SW 1271 (cell line): ENCODE results near the gene MOB1B.
A peak's percentile ranks its signal among the peaks of the same experiment; 100 is the strongest.

Source experiments
- DNase-seq, 2 experiments: peaks; one replicate each; lab custom pipeline; 2025; lab: John Stamatoyannopoulos, UW

The MOB1B gene

GRCh38 chr4:70914631-70915030, 12.5 kb downstream of the MOB1B start:
- DNase-seq = no peak

GRCh38 chr4:70915036-70915815, 13.1 kb downstream of the MOB1B start:
- peak in 1 of 2 experiments; percentile 23 for DNase-seq

- no peak for DNase-seq
Measured at GRCh38 chr4:70915874-70916559, 13.8 kb downstream of the MOB1B start.

DNA sequence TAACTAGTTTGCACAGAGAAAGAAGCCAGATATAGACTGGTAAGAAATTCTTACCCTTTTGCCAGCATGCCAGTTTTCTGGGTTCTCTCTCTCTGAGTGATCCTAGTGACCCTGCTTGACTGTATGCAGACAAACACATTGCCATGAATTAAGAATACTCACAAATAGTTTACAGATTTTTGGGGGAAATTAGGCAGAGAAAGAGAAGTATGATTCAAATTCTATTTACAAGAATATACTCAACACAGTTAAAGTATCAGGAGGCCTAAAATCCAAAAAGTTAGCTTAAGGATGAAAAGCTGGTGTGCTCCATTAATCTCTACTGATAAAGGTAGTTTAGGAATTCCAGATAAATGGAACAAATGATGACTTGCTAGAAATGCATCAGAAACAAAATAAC, 18.4 kb downstream of the MOB1B start:
- no peak for DNase-seq

- DNase-seq = no peak
Measured at GRCh38 chr4:70925418-70925817, 23.2 kb downstream of the MOB1B start.

DNA sequence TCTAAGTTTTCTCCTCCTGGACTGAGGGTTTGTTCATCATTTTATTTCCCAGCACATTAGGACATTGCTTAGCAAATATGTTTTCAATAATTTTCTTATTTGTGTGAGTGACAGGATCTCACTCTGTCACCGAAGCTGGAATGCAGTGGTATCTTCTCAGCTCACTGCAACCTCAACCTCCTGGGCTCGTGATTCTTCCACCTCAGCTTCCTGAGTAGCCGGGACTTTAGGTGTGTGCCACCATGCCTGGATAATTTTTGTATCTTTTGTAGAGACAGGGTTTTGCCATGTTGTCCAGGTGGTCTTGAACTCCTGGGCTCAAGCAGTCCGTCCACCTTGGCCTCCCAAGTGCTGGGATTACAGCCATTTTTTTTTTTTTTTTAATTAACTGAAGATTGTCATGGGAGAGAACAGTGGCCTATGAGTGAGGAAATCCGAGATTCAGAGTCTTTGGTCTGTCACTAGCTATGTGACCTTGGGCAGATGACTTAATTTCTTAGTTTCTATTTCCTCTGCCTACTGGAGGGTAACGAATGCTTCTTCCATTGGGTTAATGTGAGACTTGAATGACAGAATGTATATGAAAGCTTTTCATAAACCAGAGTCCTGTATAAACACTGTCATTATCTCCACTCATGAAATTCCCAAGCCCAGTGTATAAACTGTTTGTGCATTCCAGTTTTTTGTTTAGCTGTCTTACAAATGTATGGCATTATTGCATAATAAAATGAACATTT, 23.9 kb downstream of the MOB1B start:
- no peak for DNase-seq

DNA sequence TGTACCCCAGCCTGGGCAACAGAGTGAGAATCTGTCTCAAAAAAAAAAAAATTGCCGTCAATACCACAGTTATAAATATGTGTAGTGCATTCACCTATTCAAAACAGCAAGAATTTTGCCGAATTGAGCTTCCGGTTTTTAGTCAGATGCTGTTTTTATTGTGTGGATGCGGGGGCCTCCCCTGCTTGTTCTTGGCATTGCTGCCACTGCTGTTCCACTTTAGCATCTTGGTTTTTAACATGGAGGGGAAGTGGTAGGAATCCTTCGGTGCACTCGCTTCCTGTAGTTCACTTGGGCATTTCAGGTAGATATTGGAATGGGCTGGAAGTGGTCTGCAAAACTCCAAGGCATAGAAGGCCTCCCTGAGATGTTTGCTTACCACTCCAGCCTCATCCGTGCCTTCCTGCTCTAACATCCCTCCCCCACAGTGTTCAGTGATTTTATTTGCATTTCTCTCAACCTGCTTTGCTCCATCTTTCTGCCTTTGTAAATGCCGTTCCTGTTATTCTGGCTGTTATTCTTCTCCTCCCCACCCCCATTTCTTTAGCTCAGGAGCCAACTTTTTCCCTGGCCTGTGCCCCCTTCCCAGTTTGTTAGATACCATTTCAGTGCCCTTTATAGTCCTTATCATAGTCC, 25.5 kb downstream of the MOB1B start:
- DNase-seq = no peak

GRCh38 chr4:70930530-70931256, 28.5 kb downstream of the MOB1B start:
- no peak for DNase-seq

DNA sequence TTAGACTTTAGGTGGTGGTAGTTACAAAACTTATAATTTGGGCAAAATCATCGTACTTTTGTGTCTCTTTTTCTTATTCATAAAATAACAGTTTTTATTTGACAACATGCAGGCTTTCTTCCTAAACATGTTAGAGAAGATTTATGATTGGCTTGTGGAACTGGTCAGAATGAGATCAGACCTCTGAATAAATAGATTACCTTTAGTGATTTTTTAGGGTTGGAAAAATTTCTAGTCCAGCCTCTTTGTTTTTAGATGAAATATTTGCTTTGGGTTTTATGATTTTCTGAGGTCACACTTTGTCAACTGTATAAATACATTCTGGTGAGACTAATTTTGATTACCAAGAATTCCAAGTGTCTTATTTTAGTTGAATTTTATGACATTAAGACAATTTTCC, 29.2 kb downstream of the MOB1B start:
- DNase-seq = no peak

GRCh38 chr4:70932984-70933383, 30.8 kb downstream of the MOB1B start:
- DNase-seq = no peak

- no peak for DNase-seq
Measured at GRCh38 chr4:70935038-70935695, 33.0 kb downstream of the MOB1B start.

DNA sequence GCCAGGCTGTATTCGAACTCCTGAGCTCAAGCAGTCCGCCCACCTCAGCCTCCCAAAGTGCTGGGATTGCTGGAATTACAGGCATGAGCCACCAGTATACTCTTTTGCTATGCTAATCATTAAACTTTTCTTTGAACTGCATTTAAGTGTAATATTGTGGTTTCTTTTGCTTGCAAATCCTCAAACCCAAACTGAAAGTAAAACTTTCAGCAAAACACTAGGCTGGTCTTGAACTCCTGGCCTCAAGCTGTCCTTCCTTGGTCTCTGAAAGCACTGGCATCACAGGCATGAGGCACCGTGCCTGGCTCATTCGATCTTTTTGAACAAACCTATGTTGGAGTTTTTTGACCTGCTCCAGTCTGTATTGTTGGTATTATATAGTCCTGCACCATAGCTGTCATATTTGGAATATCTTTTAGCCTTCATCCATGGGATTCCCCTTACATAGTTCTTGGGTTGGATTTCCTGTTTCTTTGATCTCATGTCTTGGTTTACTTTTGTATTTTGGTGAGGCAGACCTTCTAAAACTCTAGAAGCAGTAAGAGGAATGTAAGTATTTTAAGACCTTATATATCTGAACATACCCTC, 34.1 kb downstream of the MOB1B start:
- peak in 1 of 2 experiments; percentile 5 for DNase-seq

DNA sequence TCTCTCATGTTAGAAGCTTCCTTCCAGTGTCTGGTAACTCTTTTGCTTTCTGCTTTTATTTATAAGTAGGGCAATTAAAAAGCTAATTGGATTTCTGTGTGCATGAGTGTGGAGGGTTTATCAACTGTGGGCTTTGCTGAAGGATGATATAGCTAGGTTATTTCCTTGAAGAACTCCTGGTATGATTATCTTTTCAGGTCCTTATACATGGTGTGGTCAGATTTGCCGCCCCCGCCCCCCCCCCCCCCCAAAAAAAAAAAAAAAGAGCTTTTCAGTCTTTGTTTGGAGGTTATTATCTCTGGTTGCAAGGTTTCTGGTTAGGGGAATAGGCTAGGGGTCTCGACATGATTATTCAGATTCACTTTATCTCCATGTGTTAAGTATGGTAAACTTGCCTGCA, 35.9 kb downstream of the MOB1B start:
- no peak for DNase-seq

DNA sequence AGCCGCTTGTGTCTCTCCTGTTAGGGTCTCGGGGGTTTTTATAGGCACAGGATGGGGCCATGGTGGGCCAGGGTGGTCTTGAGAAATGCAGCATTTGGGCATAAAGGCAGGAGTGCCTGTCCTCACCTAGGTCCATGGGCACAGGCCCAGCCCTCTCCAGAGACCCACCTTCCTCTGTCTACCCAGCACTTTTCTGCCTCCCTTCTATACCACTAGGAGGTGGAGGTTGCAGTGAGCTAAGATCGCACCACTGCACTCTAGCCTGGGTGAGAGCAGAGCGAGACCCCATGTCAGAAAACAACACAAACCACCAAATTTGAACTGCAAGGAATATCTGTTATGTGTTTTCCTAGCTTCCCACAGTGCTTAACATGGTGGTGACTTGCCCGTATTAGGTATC, 38.0 kb downstream of the MOB1B start:
- DNase-seq = no peak

GRCh38 chr4:70943114-70943513, 40.9 kb downstream of the MOB1B start:
- DNase-seq = no peak

DNA sequence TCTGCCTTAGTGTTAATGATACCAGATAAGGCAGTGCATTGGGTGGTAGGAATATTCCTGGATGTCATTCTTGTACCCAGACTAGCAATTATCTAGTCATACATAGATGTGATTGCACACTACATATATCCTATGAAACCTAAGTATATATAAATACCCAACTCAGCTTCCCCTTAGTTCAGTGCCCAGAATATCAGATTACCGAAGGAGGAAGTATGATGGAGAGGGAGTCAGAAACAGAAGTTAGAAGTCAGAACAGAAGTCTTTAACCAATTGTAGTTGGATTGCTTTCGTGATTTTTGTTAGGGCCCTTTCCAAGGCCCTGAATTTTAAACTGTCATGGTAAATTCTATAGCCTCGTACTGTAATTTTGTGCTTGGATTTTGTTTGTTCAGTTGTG, 42.9 kb downstream of the MOB1B start:
- DNase-seq = no peak

DNA sequence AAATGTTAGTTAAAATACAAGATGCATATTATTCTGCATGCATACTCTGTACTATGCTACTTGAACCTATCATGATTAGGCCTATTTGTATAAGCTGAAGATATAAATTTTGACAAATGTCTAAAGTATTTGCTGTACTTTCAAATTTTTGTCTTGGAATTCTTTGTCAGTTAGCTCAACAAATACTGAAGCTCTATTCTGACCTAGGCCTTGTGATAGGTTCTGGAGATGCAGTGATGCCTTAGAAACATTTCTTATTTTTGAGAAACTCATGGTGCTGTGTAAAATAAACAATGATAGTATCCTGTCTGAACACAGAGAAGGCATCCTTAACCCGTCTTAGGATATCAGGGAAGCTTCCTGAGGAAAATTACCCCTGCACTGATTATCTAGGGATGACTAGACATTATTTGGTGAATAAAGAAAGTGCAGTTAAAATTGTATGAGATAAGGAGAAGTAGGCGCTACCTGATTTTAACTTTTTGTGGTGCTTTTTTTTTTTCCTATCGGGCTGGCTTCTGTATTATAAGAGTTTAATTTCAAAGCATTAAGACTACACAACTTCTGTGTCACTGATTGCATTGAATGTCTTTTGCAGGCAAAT, 43.4 kb downstream of the MOB1B start:
- DNase-seq = no peak

GRCh38 chr4:70946939-70947338, 44.8 kb downstream of the MOB1B start:
- no peak for DNase-seq

DNA sequence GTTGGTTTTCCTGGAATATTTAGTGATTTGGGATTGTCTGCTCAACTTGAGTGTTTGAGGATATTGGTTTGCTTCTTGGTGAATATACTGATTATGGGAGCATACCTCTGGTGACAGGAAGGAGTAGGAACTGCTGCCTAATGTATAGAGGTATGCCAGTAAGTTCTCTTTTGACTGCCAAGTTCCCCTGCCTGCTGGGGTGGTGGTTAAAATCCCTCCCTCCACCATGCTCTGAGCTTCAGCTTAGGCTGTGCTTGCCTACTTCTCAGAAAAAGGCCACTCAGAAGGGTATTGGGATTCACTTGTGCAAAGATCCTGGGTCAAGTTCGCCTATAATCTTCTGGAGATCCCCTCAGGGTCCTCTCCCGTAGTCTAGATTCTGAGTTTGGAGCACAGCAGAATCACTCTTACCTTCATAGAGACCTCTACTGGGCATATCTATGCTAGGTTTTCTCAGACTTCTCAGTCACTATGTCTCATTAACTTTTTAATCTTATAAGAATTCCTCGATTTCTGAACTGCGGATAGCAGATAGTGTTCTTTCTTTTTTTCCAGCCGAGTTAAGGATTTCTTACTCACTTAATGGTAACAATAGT, 46.6 kb downstream of the MOB1B start:
- DNase-seq = no peak

DNA sequence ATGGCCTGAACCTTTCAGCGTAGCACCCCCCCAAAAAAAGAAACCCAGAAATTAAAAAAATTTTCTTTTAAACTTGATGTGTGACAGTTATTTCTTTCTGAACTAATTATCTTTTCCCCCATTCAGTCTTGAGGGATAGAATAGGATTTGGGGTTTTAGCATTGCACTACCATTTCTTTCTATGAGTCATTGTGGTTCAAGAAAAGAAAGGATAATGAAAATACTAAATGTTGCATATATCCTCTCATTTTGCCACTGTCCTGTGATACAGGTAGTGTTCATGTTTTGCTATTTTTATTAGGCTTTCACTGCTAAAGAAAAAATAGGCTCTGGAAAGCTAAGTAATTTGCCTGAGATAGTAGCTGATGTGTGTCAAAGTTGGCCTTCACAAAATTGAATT, 51.9 kb downstream of the MOB1B start:
- DNase-seq = no peak
